Measurements from ENCODE around the gene ERCC1. TPM values are rescaled to one million over a fixed set of nuclear protein-coding genes. Genes with fewer than 3 reads are reported as not detected.

ERCC1 gene
- polyA plus RNA-seq, 1 donor from 2014 or later = 69.2 TPM

DNA sequence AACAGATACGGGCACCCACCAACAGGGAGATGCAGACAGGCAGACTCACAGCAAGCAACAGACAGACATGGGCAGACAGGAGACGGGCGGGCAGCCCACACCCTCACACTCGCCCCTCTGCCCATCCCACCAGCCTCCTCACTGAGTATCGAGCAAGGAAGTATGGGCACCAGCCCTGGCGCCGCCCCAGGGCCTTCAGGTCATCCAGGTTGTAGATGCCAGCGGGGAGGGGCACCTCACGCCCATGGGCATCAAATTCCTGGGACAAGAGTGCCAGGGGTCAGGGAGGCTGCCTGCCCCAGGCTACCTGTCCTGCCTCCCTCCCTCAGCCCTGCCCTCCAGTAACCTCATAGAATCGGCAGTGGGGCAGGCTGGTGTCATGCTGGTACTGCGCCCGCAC lies 59.0 kb downstream of the ERCC1 start:
- TF ChIP-seq TAF1 (IDR thresholded peaks at IDR 0.05; ENCODE audit: low read depth) = no peak
- TF ChIP-seq EZH2 (IDR thresholded peaks at IDR 0.05; ENCODE audit: borderline replicate concordance, insufficient read depth, low read length, poor library complexity, severe bottlenecking) = no peak
- TF ChIP-seq SMC3 (conservative IDR thresholded peaks at IDR 0.05; ENCODE audit: poor library complexity) = no peak
- no peak for TF ChIP-seq POLR2AphosphoS5 (IDR thresholded peaks at IDR 0.05)
- TF ChIP-seq, protein P1, sequence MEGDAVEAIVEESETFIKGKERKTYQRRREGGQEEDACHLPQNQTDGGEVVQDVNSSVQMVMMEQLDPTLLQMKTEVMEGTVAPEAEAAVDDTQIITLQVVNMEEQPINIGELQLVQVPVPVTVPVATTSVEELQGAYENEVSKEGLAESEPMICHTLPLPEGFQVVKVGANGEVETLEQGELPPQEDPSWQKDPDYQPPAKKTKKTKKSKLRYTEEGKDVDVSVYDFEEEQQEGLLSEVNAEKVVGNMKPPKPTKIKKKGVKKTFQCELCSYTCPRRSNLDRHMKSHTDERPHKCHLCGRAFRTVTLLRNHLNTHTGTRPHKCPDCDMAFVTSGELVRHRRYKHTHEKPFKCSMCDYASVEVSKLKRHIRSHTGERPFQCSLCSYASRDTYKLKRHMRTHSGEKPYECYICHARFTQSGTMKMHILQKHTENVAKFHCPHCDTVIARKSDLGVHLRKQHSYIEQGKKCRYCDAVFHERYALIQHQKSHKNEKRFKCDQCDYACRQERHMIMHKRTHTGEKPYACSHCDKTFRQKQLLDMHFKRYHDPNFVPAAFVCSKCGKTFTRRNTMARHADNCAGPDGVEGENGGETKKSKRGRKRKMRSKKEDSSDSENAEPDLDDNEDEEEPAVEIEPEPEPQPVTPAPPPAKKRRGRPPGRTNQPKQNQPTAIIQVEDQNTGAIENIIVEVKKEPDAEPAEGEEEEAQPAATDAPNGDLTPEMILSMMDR (IDR thresholded peaks at IDR 0.05; ENCODE audit: poor library complexity, severe bottlenecking) = no peak
- no peak for TF ChIP-seq EP300 (conservative IDR thresholded peaks at IDR 0.05; ENCODE audit: poor library complexity, severe bottlenecking)
- TF ChIP-seq, protein P2, sequence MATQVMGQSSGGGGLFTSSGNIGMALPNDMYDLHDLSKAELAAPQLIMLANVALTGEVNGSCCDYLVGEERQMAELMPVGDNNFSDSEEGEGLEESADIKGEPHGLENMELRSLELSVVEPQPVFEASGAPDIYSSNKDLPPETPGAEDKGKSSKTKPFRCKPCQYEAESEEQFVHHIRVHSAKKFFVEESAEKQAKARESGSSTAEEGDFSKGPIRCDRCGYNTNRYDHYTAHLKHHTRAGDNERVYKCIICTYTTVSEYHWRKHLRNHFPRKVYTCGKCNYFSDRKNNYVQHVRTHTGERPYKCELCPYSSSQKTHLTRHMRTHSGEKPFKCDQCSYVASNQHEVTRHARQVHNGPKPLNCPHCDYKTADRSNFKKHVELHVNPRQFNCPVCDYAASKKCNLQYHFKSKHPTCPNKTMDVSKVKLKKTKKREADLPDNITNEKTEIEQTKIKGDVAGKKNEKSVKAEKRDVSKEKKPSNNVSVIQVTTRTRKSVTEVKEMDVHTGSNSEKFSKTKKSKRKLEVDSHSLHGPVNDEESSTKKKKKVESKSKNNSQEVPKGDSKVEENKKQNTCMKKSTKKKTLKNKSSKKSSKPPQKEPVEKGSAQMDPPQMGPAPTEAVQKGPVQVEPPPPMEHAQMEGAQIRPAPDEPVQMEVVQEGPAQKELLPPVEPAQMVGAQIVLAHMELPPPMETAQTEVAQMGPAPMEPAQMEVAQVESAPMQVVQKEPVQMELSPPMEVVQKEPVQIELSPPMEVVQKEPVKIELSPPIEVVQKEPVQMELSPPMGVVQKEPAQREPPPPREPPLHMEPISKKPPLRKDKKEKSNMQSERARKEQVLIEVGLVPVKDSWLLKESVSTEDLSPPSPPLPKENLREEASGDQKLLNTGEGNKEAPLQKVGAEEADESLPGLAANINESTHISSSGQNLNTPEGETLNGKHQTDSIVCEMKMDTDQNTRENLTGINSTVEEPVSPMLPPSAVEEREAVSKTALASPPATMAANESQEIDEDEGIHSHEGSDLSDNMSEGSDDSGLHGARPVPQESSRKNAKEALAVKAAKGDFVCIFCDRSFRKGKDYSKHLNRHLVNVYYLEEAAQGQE (IDR thresholded peaks at IDR 0.05; ENCODE audit: borderline replicate concordance) = no peak
- no peak for TF ChIP-seq MXI1 (conservative IDR thresholded peaks at IDR 0.05; ENCODE audit: poor library complexity, severe bottlenecking)
- no peak for TF ChIP-seq RAD21 (conservative IDR thresholded peaks at IDR 0.05)
- no peaks in the 10 kb centered on the region for H3F3A ChIP-seq (ENCODE audit: insufficient read depth, low read length, poor library complexity, severe bottlenecking)
- peaks cover 4% of the 10 kb centered on the region for H3K79me2 ChIP-seq (replicated peaks; ENCODE audit: insufficient read depth, low read length)
- no peak overlapping the region for H3K4me3 ChIP-seq (ENCODE audit: low read length)
- no peak overlapping the region for H3K9ac ChIP-seq (ENCODE audit: low read length)
- no peaks in the 10 kb centered on the region for H3K9me3 ChIP-seq (ENCODE audit: low read length)
- H3K27ac ChIP-seq (ENCODE audit: low read length) = no peak overlapping the region
- H3K36me3 ChIP-seq (ENCODE audit: insufficient read depth, low read length) = no peaks in the 10 kb centered on the region
- no peaks in the 10 kb centered on the region for H4K20me1 ChIP-seq (ENCODE audit: insufficient read depth)
- H3K9me2 ChIP-seq (ENCODE audit: insufficient read depth, low read length) = no peaks in the 10 kb centered on the region
- no peak overlapping the region for H2AFZ ChIP-seq (ENCODE audit: low read depth, low read length)
- no peaks in the 10 kb centered on the region for H3K27me3 ChIP-seq (ENCODE audit: insufficient read depth, low read depth, low read length)
- H3K4me2 ChIP-seq (ENCODE audit: low read length) = no peak overlapping the region

DNA sequence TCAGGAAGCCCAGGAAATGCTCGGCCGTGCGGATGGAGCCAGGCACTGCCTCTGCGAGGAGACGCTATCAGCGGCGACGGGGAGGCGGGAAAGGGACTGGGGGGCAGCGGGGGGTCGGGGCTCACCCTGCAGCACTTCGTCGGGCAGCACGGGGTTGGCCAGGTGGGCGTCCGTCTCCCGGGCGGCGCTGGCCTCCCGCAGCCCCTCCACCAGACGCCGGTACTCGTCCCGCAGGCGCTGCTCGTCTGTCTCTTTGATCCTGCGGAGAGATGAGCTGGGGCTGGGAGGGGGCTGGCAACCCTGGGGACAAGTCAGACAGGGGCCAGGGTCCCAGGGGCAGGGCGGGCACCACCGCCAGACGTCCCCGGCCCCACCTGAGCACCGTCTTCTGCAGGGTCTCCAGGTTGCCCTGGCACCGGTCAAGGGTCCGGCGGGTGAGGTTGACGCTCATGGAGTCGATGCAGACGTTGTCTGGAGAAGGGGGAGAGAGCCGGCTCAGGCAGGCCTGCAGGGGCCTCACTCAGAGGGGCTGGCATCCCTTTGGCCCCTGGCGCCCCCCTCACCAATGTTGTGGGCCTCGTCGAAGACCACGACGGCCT lies 59.8 kb downstream of the ERCC1 start:
- H3F3A ChIP-seq (ENCODE audit: insufficient read depth, low read length, poor library complexity, severe bottlenecking) = no peaks in the 10 kb centered on the region

More for the DNA sequence above, 59.8 kb downstream of the ERCC1 start:
- Histone ChIP-seq H3K27ac (ENCODE audit: low read length) (no peak overlapping the region), H2AFZ (ENCODE audit: low read depth, low read length) (no peak overlapping the region), H3K4me3 (ENCODE audit: low read length) (no peak overlapping the region), H3K9me2 (ENCODE audit: insufficient read depth, low read length) (no peaks in the 10 kb centered on the region), H3K27me3 (ENCODE audit: insufficient read depth, low read depth, low read length) (no peaks in the 10 kb centered on the region), H3K79me2 (replicated peaks; ENCODE audit: insufficient read depth, low read length) (no peaks in the 10 kb centered on the region), H3K9me3 (ENCODE audit: low read length) (no peaks in the 10 kb centered on the region), H4K20me1 (ENCODE audit: insufficient read depth) (no peaks in the 10 kb centered on the region), H3K4me2 (ENCODE audit: low read length) (no peak overlapping the region), H3K36me3 (ENCODE audit: insufficient read depth, low read length) (no peaks in the 10 kb centered on the region), H3K9ac (ENCODE audit: low read length) (no peak overlapping the region)
- TF ChIP-seq, protein P2 (IDR thresholded peaks at IDR 0.05; ENCODE audit: borderline replicate concordance) = no peak
- no peak for TF ChIP-seq EP300 (conservative IDR thresholded peaks at IDR 0.05; ENCODE audit: poor library complexity, severe bottlenecking)
- no peak for TF ChIP-seq RAD21 (conservative IDR thresholded peaks at IDR 0.05)
- TF ChIP-seq EZH2 (IDR thresholded peaks at IDR 0.05; ENCODE audit: borderline replicate concordance, insufficient read depth, low read length, poor library complexity, severe bottlenecking) = no peak
- no peak for TF ChIP-seq POLR2AphosphoS5 (IDR thresholded peaks at IDR 0.05)
- no peak for TF ChIP-seq MXI1 (conservative IDR thresholded peaks at IDR 0.05; ENCODE audit: poor library complexity, severe bottlenecking)
- TF ChIP-seq, protein P1 (IDR thresholded peaks at IDR 0.05; ENCODE audit: poor library complexity, severe bottlenecking) = no peak
- TF ChIP-seq TAF1 (IDR thresholded peaks at IDR 0.05; ENCODE audit: low read depth) = no peak
- TF ChIP-seq SMC3 (conservative IDR thresholded peaks at IDR 0.05; ENCODE audit: poor library complexity) = no peak

Data from neural cell (in vitro differentiated cells).